GM20000 (cell line): ENCODE measurements around the gene S100PBP.
"Not testable (repeated sequence)": the region's sequence is repeated elsewhere in the genome, so short reads cannot be mapped to it uniquely, and the experiment has no call there.

Experiments
- DNase-seq: peaks from one replicate; pipeline ENCODE4 v3.0.0; 2012; ENCODE audit warnings: low spot score
- TF ChIP-seq, protein P1 (sequence below): IDR thresholded peaks from 2 replicates; pipeline ENCODE4 v1.5.1; 2012; ENCODE audit warnings: mild to moderate bottlenecking, control low read depth; ENCODE audit errors: extremely low read depth, missing control alignments

S100PBP gene

DNA sequence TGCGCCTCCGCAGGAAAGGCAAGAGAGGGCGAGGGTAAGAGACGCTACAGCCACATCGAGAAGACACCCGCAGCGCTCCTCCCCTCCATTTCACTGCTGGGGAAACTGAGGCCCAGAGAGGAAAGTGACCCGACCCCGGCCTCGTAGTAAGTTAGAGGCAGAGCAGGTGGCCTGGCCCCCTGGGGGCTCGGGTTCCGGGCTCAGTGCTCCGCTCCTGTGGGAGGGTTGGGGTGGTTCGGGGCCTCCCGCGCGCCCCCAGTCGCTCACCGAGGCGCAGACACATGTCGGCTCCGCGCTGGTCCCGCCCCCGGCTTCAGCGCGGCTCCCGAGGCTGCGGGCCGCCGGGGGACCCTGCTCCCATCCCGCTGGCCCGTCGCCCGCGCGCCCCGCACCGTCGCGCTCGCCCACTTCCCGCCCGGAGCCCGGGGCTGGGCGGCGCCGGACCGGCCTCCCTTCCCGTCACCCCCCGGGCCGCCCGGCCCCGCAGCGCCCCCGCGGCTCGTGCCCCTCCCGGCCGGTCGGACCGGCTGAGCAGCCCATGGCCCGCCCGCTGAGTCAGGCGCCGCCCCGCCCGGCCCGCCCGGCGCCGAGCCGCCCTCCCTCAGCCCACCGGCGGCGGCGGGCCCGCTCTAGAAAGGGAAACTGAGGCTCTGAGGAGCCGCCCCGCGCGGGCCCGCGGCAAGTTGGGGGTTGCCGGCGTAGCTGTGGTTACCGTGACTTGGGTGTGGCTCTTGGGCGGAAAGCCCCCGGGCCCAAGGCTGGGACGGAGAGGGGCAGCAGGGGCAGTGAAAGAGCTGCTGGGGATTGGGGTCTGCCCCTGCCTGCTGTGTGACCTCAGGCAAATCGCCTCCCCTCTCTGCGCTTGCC is 83.7 kb downstream of the S100PBP start, which contains the start of gene TMEM54:
Gene TMEM54, minus strand, starts transcription at position 434 of the 867 bp plus-strand sequence. Its CDS starts 151 bp downstream, at position 283.
- DNase-seq: peak; percentile 78
- TF ChIP-seq, protein P1, sequence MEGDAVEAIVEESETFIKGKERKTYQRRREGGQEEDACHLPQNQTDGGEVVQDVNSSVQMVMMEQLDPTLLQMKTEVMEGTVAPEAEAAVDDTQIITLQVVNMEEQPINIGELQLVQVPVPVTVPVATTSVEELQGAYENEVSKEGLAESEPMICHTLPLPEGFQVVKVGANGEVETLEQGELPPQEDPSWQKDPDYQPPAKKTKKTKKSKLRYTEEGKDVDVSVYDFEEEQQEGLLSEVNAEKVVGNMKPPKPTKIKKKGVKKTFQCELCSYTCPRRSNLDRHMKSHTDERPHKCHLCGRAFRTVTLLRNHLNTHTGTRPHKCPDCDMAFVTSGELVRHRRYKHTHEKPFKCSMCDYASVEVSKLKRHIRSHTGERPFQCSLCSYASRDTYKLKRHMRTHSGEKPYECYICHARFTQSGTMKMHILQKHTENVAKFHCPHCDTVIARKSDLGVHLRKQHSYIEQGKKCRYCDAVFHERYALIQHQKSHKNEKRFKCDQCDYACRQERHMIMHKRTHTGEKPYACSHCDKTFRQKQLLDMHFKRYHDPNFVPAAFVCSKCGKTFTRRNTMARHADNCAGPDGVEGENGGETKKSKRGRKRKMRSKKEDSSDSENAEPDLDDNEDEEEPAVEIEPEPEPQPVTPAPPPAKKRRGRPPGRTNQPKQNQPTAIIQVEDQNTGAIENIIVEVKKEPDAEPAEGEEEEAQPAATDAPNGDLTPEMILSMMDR: no peak

DNA sequence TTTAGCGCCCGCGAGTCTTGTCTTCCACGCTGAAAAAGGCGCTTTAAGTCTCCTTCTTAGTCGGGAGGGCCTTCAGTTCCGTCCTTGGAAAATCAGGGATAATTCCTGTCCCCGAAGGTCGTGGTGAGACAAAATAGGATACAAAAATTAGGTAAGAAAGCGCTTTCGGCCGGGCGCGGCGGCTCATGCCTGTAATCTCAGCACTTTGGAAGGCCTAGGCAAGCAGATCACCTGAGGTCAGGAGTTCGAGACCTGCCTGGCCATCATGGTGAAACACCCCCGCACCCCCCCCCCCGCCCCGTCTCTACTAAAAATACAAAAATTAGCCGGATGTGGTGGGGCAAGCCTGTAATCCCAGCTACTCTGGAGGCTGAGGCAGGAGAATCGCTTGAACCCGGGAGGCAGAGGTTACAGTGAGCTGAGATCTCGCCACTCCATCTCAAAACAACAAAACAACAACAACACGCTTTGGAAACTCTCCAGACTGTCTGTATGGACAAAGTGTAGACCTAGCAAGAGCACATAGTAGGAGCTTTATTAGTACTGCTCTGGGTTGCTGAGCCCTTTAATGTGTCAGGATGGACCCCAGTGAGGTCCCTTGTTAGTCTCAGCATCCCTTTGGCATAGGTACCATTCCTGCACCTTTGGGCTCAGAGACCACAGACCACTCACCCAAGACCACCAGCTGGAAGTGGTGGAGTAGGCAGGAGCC is 84.5 kb downstream of the S100PBP start:
- peak; percentile 14 for DNase-seq
- TF ChIP-seq, protein P1: no peak

DNA sequence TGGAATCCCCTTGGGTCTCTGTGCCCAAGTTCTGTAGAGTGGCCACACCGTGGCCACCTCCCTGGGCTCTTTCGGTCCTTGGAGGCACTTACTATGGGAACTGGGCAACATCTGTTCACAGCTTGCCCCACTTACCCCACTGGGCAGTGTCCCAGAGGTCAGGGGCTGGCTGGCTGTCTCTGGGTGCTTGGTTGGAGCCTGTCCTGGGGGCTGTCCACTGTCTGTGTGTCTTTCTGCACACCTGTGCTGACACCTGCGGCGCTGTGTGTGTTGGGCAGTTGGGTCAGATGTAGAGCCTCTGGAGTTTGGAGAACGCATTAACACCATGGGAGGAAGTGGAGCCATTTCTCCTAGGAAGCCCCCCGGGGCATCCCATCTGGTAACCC is 85.1 kb downstream of the S100PBP start:
- TF ChIP-seq, protein P1: no peak
- peak; percentile 16 for DNase-seq

DNA sequence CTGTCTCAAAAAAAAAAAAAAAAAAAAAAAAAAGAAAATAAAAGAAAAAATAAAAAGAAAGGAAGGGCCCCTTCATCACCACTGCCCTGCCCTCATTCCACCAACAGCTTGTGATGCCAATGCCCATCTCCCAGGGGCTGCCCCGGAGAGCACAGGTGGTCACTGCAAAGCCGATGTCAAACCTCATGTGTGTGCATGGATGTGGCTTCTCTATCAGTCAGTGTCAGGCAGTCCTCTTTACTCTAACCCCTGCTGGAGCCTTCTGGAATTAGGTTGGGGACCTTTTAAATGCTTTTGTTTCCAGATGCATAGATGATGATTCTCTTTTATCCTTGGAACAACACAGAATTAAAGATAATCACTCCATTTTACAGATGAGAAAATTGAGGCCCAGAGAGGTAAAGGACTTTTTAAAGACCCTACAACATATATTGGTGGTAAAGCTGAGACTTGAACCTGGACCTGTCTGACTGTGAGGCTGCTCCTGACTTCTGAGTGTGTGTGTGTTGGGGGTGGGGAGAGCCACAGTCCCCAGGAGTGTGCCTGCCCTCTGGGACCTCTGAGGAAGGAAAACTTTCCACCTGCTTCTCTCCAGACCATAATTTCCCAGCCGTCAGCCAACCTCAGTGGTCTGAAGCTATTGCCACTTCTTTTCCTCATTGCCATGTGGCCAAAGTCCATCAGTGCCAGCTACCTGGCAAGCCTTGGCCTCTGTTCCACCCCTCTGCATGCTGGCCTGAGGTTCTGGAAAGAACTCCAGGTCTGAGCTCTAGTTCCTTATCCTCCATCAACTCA is 86.7 kb downstream of the S100PBP start:
- TF ChIP-seq, protein P1: no peak
- DNase-seq: peak; percentile 18

DNA sequence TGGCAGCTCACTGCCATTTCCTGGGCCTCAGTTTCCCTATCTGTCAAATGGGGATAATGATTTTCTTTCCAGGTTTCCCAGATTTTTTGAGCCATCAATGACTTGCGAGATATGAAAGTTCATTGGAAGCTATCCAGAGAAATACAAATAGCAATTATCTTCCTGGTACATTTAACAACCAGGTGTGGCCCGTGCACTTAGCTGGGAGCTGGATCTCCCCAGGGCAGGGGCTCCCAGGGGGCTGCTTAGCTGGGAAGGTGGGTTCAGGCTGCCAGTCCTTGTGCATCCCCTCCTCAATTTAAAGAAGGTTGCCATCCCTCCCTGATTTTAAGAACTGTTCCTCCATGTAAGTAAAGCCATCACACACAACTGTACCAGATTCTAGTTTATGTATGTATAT is 87.3 kb downstream of the S100PBP start:
- TF ChIP-seq, protein P1: no peak
- DNase-seq: no peak

DNA sequence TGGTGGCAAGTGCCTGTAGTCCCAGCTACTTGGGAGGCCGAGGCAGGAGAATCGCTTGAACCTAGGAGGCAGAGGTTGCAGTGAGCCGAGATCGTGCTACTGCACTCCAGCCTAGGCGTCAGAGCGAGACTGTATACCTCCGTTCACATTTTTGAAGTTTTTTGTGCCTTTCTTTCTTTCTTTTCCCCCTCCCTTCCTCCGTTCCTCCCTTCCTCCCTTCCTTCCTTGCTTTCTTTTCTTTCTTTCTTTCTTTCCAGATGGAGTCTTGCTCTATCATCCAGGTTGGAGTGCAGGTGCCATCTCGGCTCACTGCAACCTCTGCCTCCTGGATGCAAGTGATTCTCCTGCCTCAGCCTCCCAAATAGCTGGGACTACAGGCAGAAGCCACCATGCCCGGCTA is 88.1 kb downstream of the S100PBP start:
- not testable (repeated sequence) for DNase-seq

DNA sequence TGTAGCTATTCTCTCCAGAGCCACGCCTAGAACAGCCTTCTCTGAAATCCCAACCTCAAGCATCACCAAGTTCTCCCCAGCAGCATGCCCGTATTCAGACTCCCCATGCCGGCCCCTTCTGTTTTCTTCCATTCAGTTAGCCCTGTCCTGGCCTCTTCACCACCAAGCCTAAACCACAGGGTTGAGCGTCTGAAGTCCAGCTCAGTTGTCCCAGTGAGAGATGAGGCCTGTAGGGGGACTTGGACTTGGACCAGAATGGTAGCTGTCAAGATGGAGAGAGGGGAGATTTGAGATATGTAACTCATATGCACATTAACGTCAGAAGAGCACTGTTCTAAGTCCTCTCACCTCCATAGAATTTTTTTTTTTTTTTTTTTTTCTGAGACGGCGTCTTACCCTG is 89.2 kb downstream of the S100PBP start:
- TF ChIP-seq, protein P1: no peak
- DNase-seq: no peak
